NCI-H2196 treated with DMSO at 0.1 percent for 48 hours (cell line): ENCODE results near the gene ZFHX2.

Source experiments
- DNase-seq: peaks from one replicate; lab custom pipeline; 2025; ENCODE audit not compliant: unreplicated experiment; lab: John Stamatoyannopoulos, UW

The ZFHX2 gene

GRCh38 chr14:23523229-23524016 lies 28.1 kb downstream of the ZFHX2 start:
- no peak for DNase-seq

DNA sequence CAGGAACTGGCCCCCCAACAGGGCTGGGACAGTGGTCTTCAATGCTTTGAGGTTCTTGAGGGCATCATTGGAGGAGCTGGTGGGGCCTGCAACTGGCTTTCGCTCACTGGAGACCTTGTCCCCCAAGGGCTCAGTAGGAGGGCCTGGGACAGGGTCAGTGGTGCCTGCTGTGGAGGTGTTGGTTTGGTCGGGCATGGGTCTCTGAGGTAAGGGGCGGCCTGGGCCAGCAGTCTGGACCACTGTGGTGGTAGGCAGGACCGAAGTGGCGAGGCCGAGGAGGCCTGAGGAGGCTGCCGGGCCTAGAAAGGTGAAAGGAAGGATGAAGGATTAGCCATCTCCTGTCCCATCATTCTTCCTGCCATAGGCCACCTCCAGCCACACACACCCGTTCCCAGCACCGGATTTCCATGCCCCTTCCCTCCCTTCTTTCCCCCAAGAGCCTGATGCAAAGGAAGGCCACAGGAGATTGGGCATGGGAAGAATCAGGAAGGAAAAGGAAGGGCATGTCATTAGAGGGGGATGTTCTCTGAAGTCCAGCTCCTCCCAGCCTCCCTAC lies 28.8 kb downstream of the ZFHX2 start:
- no peak for DNase-seq

DNA sequence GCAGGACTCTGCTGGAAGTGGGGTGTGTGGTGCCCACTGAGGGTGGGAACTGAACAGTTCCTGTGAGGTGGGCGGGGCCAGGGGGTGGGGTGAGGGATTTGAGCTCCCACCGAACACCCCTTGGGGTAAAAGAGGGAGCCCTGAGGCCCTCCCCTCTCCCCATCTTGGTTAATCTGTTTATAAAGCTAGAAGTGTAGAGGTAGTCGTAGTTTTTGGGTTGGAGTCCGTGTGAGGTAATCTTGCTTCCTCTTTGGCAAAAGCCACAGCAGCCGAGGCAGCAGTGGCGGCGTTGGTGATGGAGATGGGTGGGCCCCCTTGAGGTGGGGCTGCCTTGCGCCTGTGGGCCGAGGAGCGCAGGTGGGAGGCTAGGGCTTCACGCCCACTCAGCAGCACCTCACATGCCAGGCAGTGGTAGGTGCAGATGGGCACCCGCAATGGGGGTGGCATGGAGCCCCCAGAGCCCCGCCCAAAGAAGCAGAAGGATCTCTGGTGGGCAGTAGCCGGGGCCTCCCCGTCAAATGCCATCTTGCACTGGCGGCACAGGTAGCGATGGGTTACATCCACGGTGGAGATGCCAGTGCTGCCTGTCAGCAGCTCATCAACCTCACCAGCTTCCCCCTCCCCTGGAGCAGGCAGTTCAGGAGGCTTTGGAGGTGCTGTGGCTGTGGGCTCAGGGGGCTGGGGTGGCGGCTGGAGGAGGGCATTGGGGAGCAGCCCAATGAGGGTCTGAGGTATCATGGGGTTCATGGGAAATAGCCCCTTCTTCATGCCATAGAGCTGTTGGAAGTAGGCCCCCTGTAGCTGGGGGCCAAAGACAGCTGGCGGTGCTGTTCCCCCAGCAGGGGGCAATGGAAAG lies 29.6 kb downstream of the ZFHX2 start:
- no peak for DNase-seq

- DNase-seq = no peak
Observed at GRCh38 chr14:23520899-23521533, 30.5 kb downstream of the ZFHX2 start.

GRCh38 chr14:23518709-23519108 lies 32.9 kb downstream of the ZFHX2 start:
- no peak for DNase-seq

DNA sequence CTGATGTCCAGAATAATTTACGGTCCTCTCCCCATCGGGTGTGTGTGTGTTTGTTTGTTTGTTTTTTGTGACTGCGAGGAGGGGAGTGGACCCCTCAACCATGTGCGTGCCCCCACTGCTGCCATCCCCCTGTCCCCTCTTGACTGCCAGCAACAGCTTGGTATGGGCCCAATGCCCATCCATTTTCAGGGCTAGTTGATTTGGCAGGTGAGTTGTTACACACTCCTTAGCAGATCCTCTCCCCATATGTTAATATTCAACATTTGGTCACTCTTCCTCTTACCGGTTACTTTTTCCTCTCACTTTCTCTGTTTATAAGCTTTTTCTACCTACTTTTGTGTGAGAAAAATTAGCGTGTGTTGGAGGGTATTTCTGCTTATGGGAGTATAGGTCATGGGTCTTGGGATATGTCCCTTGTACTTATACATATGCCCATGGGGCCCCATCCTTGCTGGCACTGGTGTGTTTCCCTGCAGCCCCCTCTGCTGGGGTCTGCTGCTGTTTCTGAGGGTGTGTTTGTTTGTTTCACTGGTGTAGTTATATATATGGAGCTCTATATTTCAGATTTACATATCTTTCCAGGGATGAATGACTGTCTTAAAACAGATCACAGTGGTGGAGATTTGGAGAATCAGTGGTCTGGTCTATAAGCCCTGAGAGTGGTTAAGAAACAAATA lies 33.8 kb downstream of the ZFHX2 start:
- DNase-seq = no peak

DNA sequence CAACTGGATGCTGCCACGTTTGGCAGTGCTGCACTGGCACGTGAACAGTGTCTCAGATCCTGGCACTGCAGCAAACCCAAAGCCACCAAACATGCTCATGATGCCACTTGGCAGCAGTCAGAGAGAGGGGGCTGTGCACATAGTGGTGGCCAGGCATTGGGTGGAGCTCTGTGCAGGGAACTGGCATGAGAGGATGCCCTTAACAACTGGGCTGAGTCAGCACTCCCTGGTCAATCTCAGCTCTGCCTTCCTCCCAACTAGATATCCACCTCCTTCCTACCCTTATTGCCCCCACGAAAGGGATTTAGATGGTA lies 37.0 kb downstream of the ZFHX2 start:
- DNase-seq = peak; percentile 91

GRCh38 chr14:23513818-23514643 lies 37.5 kb downstream of the ZFHX2 start:
- DNase-seq = peak; percentile 70

GRCh38 chr14:23513005-23513817 lies 38.4 kb downstream of the ZFHX2 start:
- peak; percentile 83 for DNase-seq

DNA sequence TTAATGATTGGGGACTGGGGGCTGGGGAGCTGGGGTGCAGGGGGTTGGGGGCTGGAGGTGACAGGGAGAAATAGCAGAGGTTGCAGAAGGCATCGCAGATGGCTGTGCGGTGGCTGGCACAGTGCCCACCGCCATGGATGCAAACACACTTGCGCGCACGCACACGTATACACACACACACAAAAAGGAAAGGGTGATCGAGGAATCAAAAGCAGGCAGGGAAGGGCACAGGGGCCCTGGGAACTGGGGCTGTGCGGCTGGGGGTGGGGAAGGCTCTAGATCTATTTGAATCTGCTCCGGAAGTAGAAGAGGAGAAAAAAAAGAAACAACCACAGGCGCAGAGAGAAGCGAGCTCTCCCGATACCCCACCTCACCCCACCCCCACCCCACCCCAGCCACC lies 39.4 kb downstream of the ZFHX2 start:
- DNase-seq = peak; percentile 26

DNA sequence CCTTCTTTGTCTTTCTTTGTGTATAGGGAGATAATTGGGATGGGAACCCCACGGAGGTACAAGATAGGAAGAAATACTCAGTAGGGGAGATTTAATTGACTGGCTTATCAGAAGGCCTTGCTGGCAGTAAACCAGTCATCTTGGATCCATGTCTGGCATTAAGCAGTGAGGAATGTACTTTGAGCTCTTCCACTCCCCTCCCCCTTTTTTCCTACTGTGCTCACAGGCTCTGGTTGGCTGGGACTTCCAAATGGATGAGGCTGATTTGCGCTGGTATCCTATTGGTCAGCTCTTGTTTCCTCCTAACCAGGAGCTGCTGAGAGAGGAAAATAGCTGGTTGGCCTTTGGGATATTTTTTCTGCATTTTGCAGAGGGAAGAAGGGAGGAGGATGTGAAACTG lies 57.3 kb downstream of the ZFHX2 start:
- DNase-seq = no peak

GRCh38 chr14:23492618-23493272 lies 58.8 kb downstream of the ZFHX2 start:
- no peak for DNase-seq

GRCh38 chr14:23487216-23487615 lies 64.3 kb downstream of the ZFHX2 start:
- no peak for DNase-seq

GRCh38 chr14:23486036-23486435 lies 65.5 kb downstream of the ZFHX2 start:
- no peak for DNase-seq

DNA sequence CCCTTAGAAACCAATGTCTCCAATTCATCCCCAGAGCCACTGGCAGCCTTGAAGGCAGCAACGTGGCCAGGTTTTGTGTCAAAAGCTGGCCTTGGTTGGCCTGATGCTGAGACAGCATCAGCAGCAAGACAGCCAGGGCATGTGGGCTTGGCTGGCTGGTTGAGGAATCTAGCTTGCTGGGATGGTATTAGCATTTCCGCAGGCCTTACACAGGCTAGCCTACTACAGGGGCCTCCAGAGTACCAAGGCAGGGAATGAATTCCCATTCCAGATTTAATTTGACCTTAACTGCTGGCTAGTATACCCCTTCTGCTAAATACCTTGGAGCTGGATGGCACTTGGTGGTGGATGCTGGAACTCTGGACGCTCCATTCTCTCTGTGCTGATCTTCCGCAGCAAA lies 66.2 kb downstream of the ZFHX2 start:
- no peak for DNase-seq

GRCh38 chr14:23483236-23483854 lies 68.2 kb downstream of the ZFHX2 start:
- DNase-seq = peak; percentile 81

DNA sequence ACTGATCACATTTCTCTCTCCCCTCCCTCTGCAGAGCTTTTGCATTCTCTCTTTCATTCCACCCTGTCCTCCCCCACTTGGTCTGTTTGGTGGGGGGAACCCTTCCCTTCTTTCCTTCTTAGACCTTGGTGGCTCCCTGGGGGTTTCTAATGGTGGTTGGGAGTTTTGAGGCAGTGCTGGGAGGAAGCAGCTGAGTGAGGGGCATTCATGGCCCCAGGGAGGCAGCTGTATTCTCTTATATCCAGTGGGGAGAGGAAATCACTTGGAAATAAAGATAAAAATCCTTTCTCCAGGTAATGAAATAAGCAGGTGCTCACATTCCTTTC lies 68.8 kb downstream of the ZFHX2 start:
- no peak for DNase-seq

DNA sequence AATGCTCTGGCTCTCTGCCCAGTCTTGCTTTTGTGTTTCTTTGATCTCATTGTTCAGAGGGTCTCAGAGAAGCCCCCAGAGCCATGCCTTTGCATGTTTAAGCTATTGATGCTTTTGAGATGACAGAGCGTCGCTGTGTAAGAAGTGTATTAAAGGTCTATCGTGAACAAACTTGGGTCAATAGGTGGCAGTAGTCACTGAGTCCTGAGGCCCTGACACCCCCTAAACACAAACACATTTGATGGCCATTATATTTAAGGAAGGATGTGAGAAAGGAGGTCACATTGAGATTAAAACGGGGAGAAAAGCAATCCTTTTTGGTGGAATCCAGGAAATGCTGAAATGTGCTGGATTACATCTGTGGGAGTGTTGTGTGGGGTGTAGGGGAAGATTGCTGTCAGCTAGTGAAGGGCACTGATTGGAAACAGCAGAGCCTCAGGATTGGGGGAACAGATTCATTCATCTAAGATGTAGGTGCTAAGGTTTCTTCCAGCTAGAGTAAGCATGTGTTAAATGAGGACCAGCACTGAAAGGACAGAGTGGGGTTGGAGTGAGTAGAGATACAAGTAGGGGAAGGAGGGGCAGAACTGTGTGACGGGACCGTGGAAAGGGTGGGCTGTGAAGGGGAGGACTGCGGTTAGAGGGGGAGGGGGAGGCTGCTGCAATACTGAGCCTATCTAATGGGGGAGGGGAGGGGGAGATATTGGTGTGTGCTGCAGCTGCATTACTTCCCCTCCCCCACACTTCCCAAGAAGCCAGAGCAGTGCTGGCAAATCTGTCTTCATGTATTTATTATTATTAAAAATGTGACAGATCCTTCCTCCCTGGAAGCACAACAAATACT lies 69.4 kb downstream of the ZFHX2 start:
- DNase-seq = no peak
